HCT116 (cell line): ENCODE results near the gene NFATC1. TPM values are rescaled to one million over a fixed set of nuclear protein-coding genes. Genes with fewer than 3 reads are reported as not detected.

Source experiments
- ATAC-seq: fragments of 200-7000 bp; cut with Tn5 transposase; 2 replicates; pipeline ENCODE4 v1.9.1; 2020; ENCODE audit warnings: mild to moderate bottlenecking, moderate library complexity
- BruUV-seq: library from RNA; stranded (reverse); fragments of 400-500 nt; replicated peaks from 2 replicates; lab custom pipeline; 2021; lab: Mats Ljungman, UMichigan
- CTCF ChIA-PET: fragments of 300-600 bp; sonication (Branson Sonifier 250); formaldehyde crosslinking; loops from one replicate; lab custom pipeline; 2021; ENCODE audit warnings: antibody characterized with exemption; lab: Charles Lee
- POLR2A ChIA-PET: fragments of 300-600, 350-600 bp; sonication (Branson Sonifier 250); formaldehyde crosslinking; loops from one replicate; lab custom pipeline; 2021; ENCODE audit warnings: antibody characterized with exemption; lab: Charles Lee
- RAD21 ChIA-PET, 2 experiments: fragments of 300-600 bp; sonication (Branson Sonifier 250); formaldehyde crosslinking; loops; one replicate each; lab custom pipeline; 2023; ENCODE audit warnings: low total read pairs in 2 of 2; ENCODE audit not compliant: uncharacterized antibody in 2 of 2, unreplicated experiment in 2 of 2, low non-redundant PET in 1 of 2; lab: Charles Lee
- DNase-seq: peaks from one replicate; pipeline ENCODE4 v3.0.0-alpha.2; 2010; ENCODE audit warnings: low read depth, low spot score
- H2AFZ ChIP-seq: fragments of 200-600 bp; shearing (Covaris generic), sonication (generic); 2 replicates; pipeline ENCODE4 v1.6.1; 2017; ENCODE audit warnings: low read depth, mixed run types, mixed read lengths, antibody characterized with exemption, low read length; ENCODE audit not compliant: poor library complexity, severe bottlenecking
- H3K27ac ChIP-seq: 2 replicates; pipeline ENCODE4 v1.5.1; 2012; ENCODE audit warnings: low read depth, low read length
- H3K27me3 ChIP-seq: fragments of 200-600 bp; sonication (generic); 2 replicates; pipeline ENCODE4 v1.6.1; 2016; ENCODE audit warnings: mixed run types, low read length, mixed read lengths; ENCODE audit not compliant: insufficient read depth
- H3K36me3 ChIP-seq, 2 experiments: fragments of 200-500 bp in 1 of 2; fragments of 200-600 bp in 1 of 2; sonication (Bioruptor generic) in 1 of 2; sonication (generic) in 1 of 2; 2 replicates each; pipeline versions ENCODE4 v1.5.1 to v1.6.1; 2014 to 2016; ENCODE audit warnings: low read length in 2 of 2, inconsistent platforms in 1 of 2, mixed read lengths in 1 of 2, mixed run types in 1 of 2; ENCODE audit not compliant: insufficient read depth in 2 of 2, control insufficient read depth in 1 of 2
- H3K4me1 ChIP-seq, 2 experiments: fragments of 200-600 bp in 1 of 2; sonication (generic) in 1 of 2; 2 replicates each; pipeline versions ENCODE4 v1.5.1 to v1.6.1; 2012 to 2017; ENCODE audit warnings: low read length in 2 of 2, inconsistent platforms in 1 of 2, mild to moderate bottlenecking in 1 of 2, mixed read lengths in 1 of 2, mixed run types in 1 of 2, moderate library complexity in 1 of 2; ENCODE audit not compliant: insufficient read depth in 2 of 2, control insufficient read depth in 1 of 2
- H3K4me2 ChIP-seq: fragments of 200-600 bp; sonication (generic); 2 replicates; pipeline ENCODE4 v1.6.1; 2017; ENCODE audit warnings: mixed run types, low read length, mixed read lengths
- H3K4me3 ChIP-seq, 2 experiments: fragments of 200-600 bp in 1 of 2; sonication (generic) in 1 of 2; replicated peaks in 1 of 2; 2 replicates each; pipeline ENCODE4 v1.5.1; 2011 to 2016; ENCODE audit warnings: low read length in 2 of 2, control low read depth in 1 of 2, low read depth in 1 of 2, mild to moderate bottlenecking in 1 of 2, mixed read lengths in 1 of 2, mixed run types in 1 of 2
- H3K79me2 ChIP-seq: fragments of 200-600 bp; sonication (generic); 2 replicates; pipeline ENCODE4 v1.6.1; 2017; ENCODE audit warnings: mild to moderate bottlenecking, mixed run types, low read length, moderate library complexity, mixed read lengths; ENCODE audit not compliant: insufficient read depth
- H3K9ac ChIP-seq: fragments of 200-600 bp; sonication (generic); 2 replicates; pipeline ENCODE4 v1.6.1; 2016; ENCODE audit warnings: low read length, mixed read lengths
- H3K9me2 ChIP-seq: fragments of 200-600 bp; sonication (generic), shearing (Covaris generic); 2 replicates; pipeline ENCODE4 v1.6.1; 2017; ENCODE audit warnings: mixed run types, mild to moderate bottlenecking, moderate library complexity; ENCODE audit not compliant: insufficient read depth
- H3K9me3 ChIP-seq, 2 experiments: fragments of 200-500 bp in 1 of 2; fragments of 200-600 bp in 1 of 2; sonication (Bioruptor generic) in 1 of 2; sonication (generic) in 1 of 2; 2 replicates each; pipeline ENCODE4 v1.6.1; 2014 to 2017; ENCODE audit warnings: low read length in 2 of 2, mixed read lengths in 2 of 2, inconsistent platforms in 1 of 2, low read depth in 1 of 2, mild to moderate bottlenecking in 1 of 2, mixed run types in 1 of 2, moderate library complexity in 1 of 2; ENCODE audit not compliant: control insufficient read depth in 1 of 2, insufficient read depth in 1 of 2
- H4K20me1 ChIP-seq: fragments of 200-600 bp; sonication (generic), shearing (Covaris generic); 2 replicates; pipeline ENCODE4 v1.6.1; 2017; ENCODE audit warnings: mixed run types, mild to moderate bottlenecking, moderate library complexity; ENCODE audit not compliant: insufficient read depth
- CEBPB ChIP-seq: IDR thresholded peaks from 2 replicates; pipeline ENCODE4 v1.6.1; 2012; ENCODE audit warnings: low read depth
- EZH2 ChIP-seq: fragments of 200-600 bp; sonication (generic); IDR thresholded peaks from 2 replicates; pipeline ENCODE4 v1.6.1; 2017; ENCODE audit warnings: antibody characterized with exemption, mixed run types
- EZH2phosphoT487 ChIP-seq: fragments of 200-600 bp; IDR thresholded peaks from 2 replicates; pipeline ENCODE4 v1.6.1; 2018; ENCODE audit warnings: antibody characterized with exemption, borderline replicate concordance
- POLR2A ChIP-seq: IDR thresholded peaks from 2 replicates; pipeline ENCODE4 v1.7.0; 2011; ENCODE audit warnings: borderline replicate concordance; ENCODE audit not compliant: insufficient read depth, insufficient read length; ENCODE audit errors: extremely low read depth
- SP1 ChIP-seq: IDR thresholded peaks from 2 replicates; pipeline ENCODE4 v1.6.1; 2012; ENCODE audit warnings: low read depth
- TCF7L2 ChIP-seq: IDR thresholded peaks from 2 replicates; pipeline ENCODE4 v1.7.0; 2011; ENCODE audit warnings: borderline replicate concordance, inconsistent platforms; ENCODE audit not compliant: insufficient read depth, insufficient read length; ENCODE audit errors: extremely low read depth
- ZFX ChIP-seq: fragments of 450-650 bp; IDR thresholded peaks from 2 replicates; pipeline ENCODE4 v1.6.1; 2017
- ZNF274 ChIP-seq: fragments of 200-500 bp; sonication (Bioruptor generic); IDR thresholded peaks from 2 replicates; pipeline ENCODE4 v1.6.1; 2014; ENCODE audit warnings: mild to moderate bottlenecking, low read depth, low read length, inconsistent platforms
- intact Hi-C: fragments of 100-400 bp; cut with micrococcal nuclease; formaldehyde crosslinking; loops from 2 replicates; pipeline ENCODE4 v1.10.0; 2022
- total RNA-seq: library from RNA; stranded (reverse); gene quantifications from one replicate; pipeline ENCODE4 v1.2.1, GENCODE V29; 2021; ENCODE audit not compliant: unreplicated experiment
- TF ChIP-seq, protein P1 (sequence below): IDR thresholded peaks from 2 replicates; pipeline ENCODE4 v1.6.1; 2012
- TF ChIP-seq, protein P2 (sequence below), 3 experiments: fragments of 200-600 bp in 1 of 3; sonication (generic) in 1 of 3; IDR thresholded peaks in 2 of 3; conservative IDR thresholded peaks in 1 of 3; 2 replicates each; pipeline ENCODE4 v1.5.1; 2012 to 2017; ENCODE audit warnings: low read depth in 2 of 3, low read length in 2 of 3, antibody characterized with exemption in 1 of 3, borderline replicate concordance in 1 of 3, control low read depth in 1 of 3, mild to moderate bottlenecking in 1 of 3, mixed read lengths in 1 of 3, mixed run types in 1 of 3, moderate library complexity in 1 of 3; ENCODE audit not compliant: insufficient read depth in 1 of 3
- TF ChIP-seq, protein P3 (sequence below): IDR thresholded peaks from 2 replicates; pipeline ENCODE4 v1.6.1; 2011; ENCODE audit warnings: mild to moderate bottlenecking, low read length, moderate library complexity; ENCODE audit not compliant: insufficient replicate concordance; ENCODE audit errors: extremely low read depth

NFATC1 gene
- total RNA-seq, 1 experiment from 2014 or later: 20.8 TPM

DNA sequence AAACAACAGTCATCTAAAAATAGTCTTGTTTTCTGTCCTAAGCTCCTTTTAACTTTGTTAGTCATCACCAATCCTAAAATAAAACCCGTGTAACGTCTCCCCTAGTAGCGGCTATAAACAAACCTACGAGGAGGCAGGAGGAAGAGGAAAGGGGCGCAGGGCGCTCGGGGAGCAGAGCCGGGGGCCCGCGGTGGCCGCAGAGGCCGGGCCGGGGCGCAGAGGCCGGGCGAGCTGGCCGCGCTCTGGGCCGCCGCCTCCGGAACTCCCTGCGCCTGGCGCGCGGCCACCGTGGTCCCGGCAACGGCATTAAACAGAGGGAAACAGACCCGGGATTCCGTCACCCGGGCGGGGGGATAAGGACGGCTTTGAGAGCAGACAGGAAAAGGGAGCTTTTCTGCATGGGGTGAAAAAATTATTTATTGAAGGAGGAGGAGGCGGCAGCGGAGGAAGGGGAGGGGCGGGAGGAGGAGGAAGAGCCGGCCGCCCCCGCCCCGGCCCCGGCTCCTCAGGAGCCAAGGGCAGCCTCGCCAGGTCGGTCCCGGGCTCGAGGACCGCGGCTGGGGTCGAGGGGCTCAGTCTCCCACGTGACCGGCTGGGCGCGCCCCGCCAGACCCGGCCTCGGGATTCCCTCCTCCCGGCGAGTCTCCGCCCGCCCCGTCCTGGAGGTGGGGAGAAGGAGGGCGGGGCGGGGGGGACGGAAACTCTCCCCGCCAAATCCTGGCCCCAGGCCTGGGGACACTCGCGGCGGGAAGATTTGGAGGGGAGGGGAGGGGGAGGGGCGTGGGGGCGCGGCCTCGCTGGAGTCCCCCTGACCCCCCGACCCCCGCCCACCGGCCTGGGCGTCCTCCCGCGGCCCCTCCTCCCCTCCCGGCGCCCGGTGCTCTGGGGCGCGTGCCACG lies 1.8 kb upstream of the NFATC1 start:
- POLR2A ChIA-PET: interaction anchor here (0.7 kb wide), 1 partner anchor 285 kb away, joined by 3 read pairs; no protein-coding TSS in a partner anchor
- Histone ChIP-seq H3K9ac (peak overlapping the region; percentile 77), H3K9me2 (no peaks in the 10 kb centered on the region), H3K27me3 (no peaks in the 10 kb centered on the region), H3K4me1 (peaks cover 8 to 33% of the 10 kb centered on the region in 2 experiments; a peak in 3 of 4 replicates), H3K4me3 (peak overlapping the region; percentile 43 to 59), H2AFZ (no peak overlapping the region), H3K27ac (peak overlapping the region; percentile 71), H3K36me3 (no peaks in the 10 kb centered on the region), H4K20me1 (no peaks in the 10 kb centered on the region), H3K79me2 (no peaks in the 10 kb centered on the region; the same call in 1 of the 2 replicates), H3K9me3 (no peaks in the 10 kb centered on the region), H3K4me2 (peak overlapping the region; percentile 87)
- RAD21 ChIA-PET: no interaction called here
- intact Hi-C loops: no loop called here
- BruUV-seq: no TSS peak
- ATAC-seq (peak; percentile 59), DNase-seq (peak; percentile 44)
- TF ChIP-seq, protein P1, sequence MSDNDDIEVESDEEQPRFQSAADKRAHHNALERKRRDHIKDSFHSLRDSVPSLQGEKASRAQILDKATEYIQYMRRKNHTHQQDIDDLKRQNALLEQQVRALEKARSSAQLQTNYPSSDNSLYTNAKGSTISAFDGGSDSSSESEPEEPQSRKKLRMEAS: no peak
- no peak for TF ChIP-seq TCF7L2
- TF ChIP-seq ZFX: no peak
- CTCF ChIA-PET: interaction anchor here (1.3 kb wide), 1 partner anchor 15 kb away, joined by 3 read pairs; no protein-coding TSS in a partner anchor

DNA sequence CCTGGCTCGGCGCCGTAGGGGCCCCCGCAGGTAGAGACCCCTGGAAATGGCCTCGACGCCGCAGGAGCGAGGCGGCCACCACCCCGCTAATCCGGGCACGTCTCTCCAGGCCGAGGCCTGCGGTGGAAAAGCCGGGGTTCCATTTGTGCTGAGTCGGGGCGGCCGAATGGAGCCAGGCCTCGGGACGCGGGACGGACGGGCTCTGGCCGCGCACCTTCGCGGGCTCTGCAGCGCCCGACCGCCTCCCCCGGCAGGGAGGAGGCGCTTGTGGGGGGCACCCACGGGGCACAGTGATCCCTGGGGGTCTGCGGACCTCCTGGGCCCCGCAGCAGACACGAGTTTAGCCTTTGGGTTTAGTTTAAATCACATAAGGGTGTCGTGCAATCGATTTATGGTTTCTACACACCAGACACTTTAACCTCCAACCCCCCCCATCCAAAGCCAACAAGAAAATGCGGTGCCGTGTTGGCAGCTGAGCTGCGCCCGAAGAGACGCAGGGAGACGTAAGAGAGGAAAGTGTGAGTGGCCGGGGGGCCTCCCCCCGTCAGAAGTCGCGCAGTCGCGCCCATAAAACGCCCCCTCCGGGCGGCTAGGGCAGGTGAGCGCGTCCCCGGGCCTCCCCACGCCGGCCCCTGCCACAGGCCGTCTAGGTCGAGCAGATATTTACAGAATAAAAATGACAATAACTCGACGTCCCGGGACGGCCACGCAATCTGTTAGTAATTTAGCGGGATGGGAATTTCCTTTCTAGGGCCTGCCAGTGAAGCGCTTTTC lies 1.0 kb upstream of the NFATC1 start:
- CTCF ChIA-PET: no interaction called here
- BruUV-seq: no TSS peak
- ATAC-seq (peak; percentile 55), DNase-seq (no peak)
- Histone ChIP-seq H3K4me3 (peak overlapping the region; percentile 43 to 59), H3K27ac (peak overlapping the region; percentile 71), H3K9me2 (no peaks in the 10 kb centered on the region), H2AFZ (peak overlapping the region; percentile 74), H3K36me3 (no peaks in the 10 kb centered on the region), H3K9ac (peak overlapping the region; percentile 77), H3K4me1 (peaks cover 10 to 33% of the 10 kb centered on the region in 2 experiments; a peak in 3 of 4 replicates), H3K4me2 (peak overlapping the region; percentile 87), H4K20me1 (no peaks in the 10 kb centered on the region), H3K9me3 (no peaks in the 10 kb centered on the region), H3K27me3 (no peaks in the 10 kb centered on the region), H3K79me2 (no peaks in the 10 kb centered on the region; the same call in 1 of the 2 replicates)
- RAD21 ChIA-PET: no interaction called here
- intact Hi-C loops: no loop called here
- POLR2A ChIA-PET: no interaction called here
- TF ChIP-seq, protein P2, sequence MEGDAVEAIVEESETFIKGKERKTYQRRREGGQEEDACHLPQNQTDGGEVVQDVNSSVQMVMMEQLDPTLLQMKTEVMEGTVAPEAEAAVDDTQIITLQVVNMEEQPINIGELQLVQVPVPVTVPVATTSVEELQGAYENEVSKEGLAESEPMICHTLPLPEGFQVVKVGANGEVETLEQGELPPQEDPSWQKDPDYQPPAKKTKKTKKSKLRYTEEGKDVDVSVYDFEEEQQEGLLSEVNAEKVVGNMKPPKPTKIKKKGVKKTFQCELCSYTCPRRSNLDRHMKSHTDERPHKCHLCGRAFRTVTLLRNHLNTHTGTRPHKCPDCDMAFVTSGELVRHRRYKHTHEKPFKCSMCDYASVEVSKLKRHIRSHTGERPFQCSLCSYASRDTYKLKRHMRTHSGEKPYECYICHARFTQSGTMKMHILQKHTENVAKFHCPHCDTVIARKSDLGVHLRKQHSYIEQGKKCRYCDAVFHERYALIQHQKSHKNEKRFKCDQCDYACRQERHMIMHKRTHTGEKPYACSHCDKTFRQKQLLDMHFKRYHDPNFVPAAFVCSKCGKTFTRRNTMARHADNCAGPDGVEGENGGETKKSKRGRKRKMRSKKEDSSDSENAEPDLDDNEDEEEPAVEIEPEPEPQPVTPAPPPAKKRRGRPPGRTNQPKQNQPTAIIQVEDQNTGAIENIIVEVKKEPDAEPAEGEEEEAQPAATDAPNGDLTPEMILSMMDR (IDR thresholded peaks at IDR 0.05 in 2 of 3, conservative IDR thresholded peaks at IDR 0.05 in 1 of 3; ENCODE audit: borderline replicate concordance in 1 of 3, insufficient read depth in 1 of 3, low read depth in 2 of 3, low read length in 2 of 3): 0 out of 6 replicates have a peak, but pooled peaks of 1 of the 3 experiments have one; percentile 6
- TF ChIP-seq, protein P1: no peak
- no peak for TF ChIP-seq EZH2
- no peak for TF ChIP-seq CEBPB
- no peak for TF ChIP-seq EZH2phosphoT487
- no peak for TF ChIP-seq SP1
- TF ChIP-seq POLR2A: no peak
- TF ChIP-seq, protein P3, sequence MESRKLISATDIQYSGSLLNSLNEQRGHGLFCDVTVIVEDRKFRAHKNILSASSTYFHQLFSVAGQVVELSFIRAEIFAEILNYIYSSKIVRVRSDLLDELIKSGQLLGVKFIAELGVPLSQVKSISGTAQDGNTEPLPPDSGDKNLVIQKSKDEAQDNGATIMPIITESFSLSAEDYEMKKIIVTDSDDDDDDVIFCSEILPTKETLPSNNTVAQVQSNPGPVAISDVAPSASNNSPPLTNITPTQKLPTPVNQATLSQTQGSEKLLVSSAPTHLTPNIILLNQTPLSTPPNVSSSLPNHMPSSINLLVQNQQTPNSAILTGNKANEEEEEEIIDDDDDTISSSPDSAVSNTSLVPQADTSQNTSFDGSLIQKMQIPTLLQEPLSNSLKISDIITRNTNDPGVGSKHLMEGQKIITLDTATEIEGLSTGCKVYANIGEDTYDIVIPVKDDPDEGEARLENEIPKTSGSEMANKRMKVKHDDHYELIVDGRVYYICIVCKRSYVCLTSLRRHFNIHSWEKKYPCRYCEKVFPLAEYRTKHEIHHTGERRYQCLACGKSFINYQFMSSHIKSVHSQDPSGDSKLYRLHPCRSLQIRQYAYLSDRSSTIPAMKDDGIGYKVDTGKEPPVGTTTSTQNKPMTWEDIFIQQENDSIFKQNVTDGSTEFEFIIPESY: no peak
- no peak for TF ChIP-seq ZNF274
